Suprapubic skin (tissue), 4 donors: ENCODE results near the gene UBE2F.

Experiments used
- CTCF ChIP-seq, 2 donors: fragments of 200-600 bp in 1 of 2; fragments of 450-650 bp in 1 of 2; sonication (generic) in 1 of 2; IDR thresholded peaks; one replicate each; pipeline ENCODE4 v1.5.1; 2016 to 2019; ENCODE audit warnings: antibody characterized with exemption in 2 of 2, mild to moderate bottlenecking in 1 of 2, moderate library complexity in 1 of 2
- EP300 ChIP-seq: sonication (generic); formaldehyde crosslinking; IDR thresholded peaks from one replicate; pipeline ENCODE4 v1.6.1; 2017; ENCODE audit warnings: antibody characterized with exemption
- POLR2A ChIP-seq, 2 donors: fragments of 450-650 bp; IDR thresholded peaks; one replicate each; pipeline ENCODE4 v1.6.1; 2017; ENCODE audit warnings: antibody characterized with exemption in 2 of 2, mild to moderate bottlenecking in 2 of 2, moderate library complexity in 2 of 2
- POLR2AphosphoS5 ChIP-seq, 3 donors: sonication (generic); formaldehyde crosslinking; IDR thresholded peaks; one replicate each; pipeline ENCODE4 v1.6.1; 2017; ENCODE audit warnings: antibody characterized with exemption in 3 of 3

GRCh38 chr2:238007924-238008323, 41.1 kb downstream of the UBE2F start:
- no peak for TF ChIP-seq POLR2AphosphoS5 (IDR thresholded peaks at IDR 0.05)
- no peak for TF ChIP-seq CTCF (IDR thresholded peaks at IDR 0.05)
- no peak for TF ChIP-seq POLR2A (IDR thresholded peaks at IDR 0.05)
- no peak for TF ChIP-seq EP300
